ENCODE measurements around the gene CXCR6.
A peak's percentile ranks its signal among the peaks of the same experiment; 100 is the strongest.
"Not testable (repeated sequence)": the region's sequence is repeated elsewhere in the genome, so short reads cannot be mapped to it uniquely, and the experiment has no call there.

CXCR6 gene

GRCh38 chr3:45992133-45992729 is 49.0 kb downstream of the CXCR6 start:
- no peak for DNase-seq

- no peak for DNase-seq
Measured at GRCh38 chr3:45992821-45993221, 49.6 kb downstream of the CXCR6 start.

DNA sequence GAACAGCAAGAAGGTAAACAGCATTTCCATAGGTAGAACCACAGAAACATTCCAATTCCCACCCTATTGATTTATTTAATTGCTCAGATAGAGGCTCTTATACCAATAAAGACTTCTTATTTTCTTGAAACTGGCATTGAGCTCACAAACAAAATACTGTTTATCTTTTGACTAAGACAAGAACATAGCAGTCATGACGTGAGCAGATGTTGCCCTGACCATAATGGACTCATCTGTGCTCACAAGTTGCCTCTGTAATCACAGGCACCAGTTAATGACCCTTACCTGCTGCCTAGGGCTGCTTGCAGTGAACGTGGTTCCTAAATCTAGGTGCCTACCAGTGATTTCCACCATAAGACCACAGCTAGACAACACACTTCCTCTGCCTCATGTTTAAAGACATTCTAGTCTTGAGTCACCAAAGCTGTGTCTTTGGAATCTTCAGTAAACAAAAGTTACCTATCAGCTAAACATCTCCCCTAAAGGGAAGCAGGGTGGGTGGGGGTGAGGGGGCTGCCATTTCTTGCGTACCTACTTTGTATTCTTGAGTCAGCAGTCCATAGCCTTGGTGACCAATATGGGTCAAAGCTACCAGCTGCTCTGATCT is 50.3 kb downstream of the CXCR6 start:
- no peak for DNase-seq

- DNase-seq: peak; percentile 9
Measured at GRCh38 chr3:45994419-45995235, 51.4 kb downstream of the CXCR6 start.

- peak; percentile 54 for DNase-seq
Measured at GRCh38 chr3:45995236-45996192, 52.2 kb downstream of the CXCR6 start, which contains the start of gene FYCO1. Gene FYCO1, minus strand, starts transcription at chr3:45995824. Its CDS starts 10,914 bp downstream, at chr3:45984910.

DNA sequence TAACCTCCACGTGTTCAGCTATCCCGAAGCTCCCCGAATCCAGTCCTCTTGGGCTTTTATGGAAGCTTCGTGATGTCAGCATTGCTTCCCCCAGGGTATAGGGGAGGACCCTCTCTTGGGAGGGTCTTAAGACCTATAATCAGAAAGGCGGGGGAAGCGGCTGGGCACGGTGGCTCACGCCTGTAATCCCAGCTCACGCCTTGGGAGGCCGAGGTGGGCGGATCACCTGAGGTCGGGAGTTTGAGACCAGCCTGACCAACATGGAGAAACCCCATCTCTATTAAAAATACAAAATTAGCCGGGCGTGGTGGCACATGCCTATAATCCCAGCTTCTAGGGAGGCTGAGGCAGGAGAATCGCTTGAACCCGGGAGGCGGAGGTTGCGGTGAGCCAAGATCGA is 54.2 kb downstream of the CXCR6 start:
- not testable (repeated sequence) for DNase-seq

GRCh38 chr3:45997942-45998341 is 54.7 kb downstream of the CXCR6 start:
- DNase-seq: no peak

Measured in COR-L47 (cell line).